Neutrophil (primary cell): ENCODE results near the gene CACNA1F.

Source experiments
- H3K27ac ChIP-seq: fragments of 200-600 bp; sonication (generic); 2 replicates; pipeline ENCODE4 v1.5.1; 2016; ENCODE audit warnings: mild to moderate bottlenecking, moderate library complexity
- H3K27me3 ChIP-seq: fragments of 200-600 bp; sonication (generic); 2 replicates; pipeline ENCODE4 v1.6.0; 2016; ENCODE audit warnings: mild to moderate bottlenecking
- H3K36me3 ChIP-seq: fragments of 200-600 bp; sonication (generic); 2 replicates; pipeline ENCODE4 v1.5.1; 2017
- H3K4me1 ChIP-seq, 2 experiments: fragments of 200-600 bp in 1 of 2; sonication (generic) in 1 of 2; 1 replicate in 1 of 2; 2 replicates in 1 of 2; pipeline versions ENCODE4 v1.5.1 to v1.6.1; 2013 to 2016; ENCODE audit warnings: low read depth in 1 of 2, low read length in 1 of 2, mild to moderate bottlenecking in 1 of 2, moderate library complexity in 1 of 2; ENCODE audit not compliant: control insufficient read depth in 1 of 2, insufficient read depth in 1 of 2
- H3K4me3 ChIP-seq, 2 experiments: fragments of 200-600 bp in 1 of 2; sonication (generic) in 1 of 2; 1 replicate in 1 of 2; 2 replicates in 1 of 2; pipeline ENCODE4 v1.5.1; 2013 to 2016; ENCODE audit warnings: low read depth in 1 of 2, low read length in 1 of 2, mild to moderate bottlenecking in 1 of 2, moderate library complexity in 1 of 2
- H3K9me3 ChIP-seq: fragments of 200-600 bp; sonication (generic); 2 replicates; pipeline ENCODE4 v1.5.1; 2016
- CTCF ChIP-seq: fragments of 200-600 bp; sonication (generic); IDR thresholded peaks from 2 replicates; pipeline ENCODE4 v1.5.1; 2016; ENCODE audit warnings: antibody characterized with exemption

The CACNA1F gene

GRCh38 chrX:49187526-49187925, 45.6 kb downstream of the CACNA1F start:
- no peaks in the 10 kb centered on the region for H3K9me3 ChIP-seq
- H3K27me3 ChIP-seq = no peaks in the 10 kb centered on the region
- H3K4me3 ChIP-seq = no peak overlapping the region
- H3K36me3 ChIP-seq = peaks cover 5% of the 10 kb centered on the region
- TF ChIP-seq CTCF = no peak
- H3K27ac ChIP-seq = peak overlapping the region; percentile 90
- H3K4me1 ChIP-seq = peaks cover 43 to 51% of the 10 kb centered on the region in 2 experiments

- peak overlapping the region; percentile 90 for H3K27ac ChIP-seq
- no peaks in the 10 kb centered on the region for H3K9me3 ChIP-seq
- H3K4me1 ChIP-seq = peaks cover 43 to 48% of the 10 kb centered on the region in 2 experiments
- H3K36me3 ChIP-seq = peaks cover 9% of the 10 kb centered on the region
- no peaks in the 10 kb centered on the region for H3K27me3 ChIP-seq
- no peak overlapping the region for H3K4me3 ChIP-seq
- no peak for TF ChIP-seq CTCF
Measured at GRCh38 chrX:49187028-49187394, 46.1 kb downstream of the CACNA1F start.

GRCh38 chrX:49186125-49187027, 46.8 kb downstream of the CACNA1F start, which contains the start of gene PRICKLE3:
PRICKLE3 (minus strand) TSS chrX:49186373; CDS start chrX:49186297, 76 bp downstream.
- Histone ChIP-seq H3K27ac (peak within 1 kb of the TSS; percentile 90), H3K9me3 (no peaks in the 10 kb centered on the region), H3K36me3 (peaks cover 11% of the 10 kb centered on the region), H3K4me1 (peaks cover 38 to 43% of the 10 kb centered on the region in 2 experiments), H3K27me3 (no peaks in the 10 kb centered on the region), H3K4me3 (peak within 1 kb of the TSS; percentile 61 to 64)
- peak; percentile 68 for TF ChIP-seq CTCF

- H3K27ac ChIP-seq = peak overlapping the region; percentile 90
- H3K9me3 ChIP-seq = no peaks in the 10 kb centered on the region
- TF ChIP-seq CTCF = no peak
- peaks cover 14% of the 10 kb centered on the region for H3K36me3 ChIP-seq
- H3K27me3 ChIP-seq = no peaks in the 10 kb centered on the region
- peak overlapping the region; percentile 61 to 64 for H3K4me3 ChIP-seq
- peaks cover 34 to 35% of the 10 kb centered on the region in 2 experiments for H3K4me1 ChIP-seq
Measured at GRCh38 chrX:49184294-49185281, 48.6 kb downstream of the CACNA1F start.

GRCh38 chrX:49183701-49184281, 49.3 kb downstream of the CACNA1F start:
- peaks cover 22% of the 10 kb centered on the region for H3K36me3 ChIP-seq
- TF ChIP-seq CTCF = no peak
- no peaks in the 10 kb centered on the region for H3K9me3 ChIP-seq
- peak overlapping the region in 1 of 2 experiments; percentile 64 for H3K4me3 ChIP-seq
- H3K4me1 ChIP-seq = peaks cover 27 to 28% of the 10 kb centered on the region in 2 experiments
- no peaks in the 10 kb centered on the region for H3K27me3 ChIP-seq
- peak overlapping the region; percentile 90 for H3K27ac ChIP-seq
